Measurements from ENCODE around the gene PVRIG.
"Not testable (repeated sequence)": the region's sequence is repeated elsewhere in the genome, so short reads cannot be mapped to it uniquely, and the experiment has no call there.

The PVRIG gene

GRCh38 chr7:100211342-100211780, 8.4 kb upstream of the PVRIG start:
- Histone ChIP-seq H3K9ac (ENCODE audit: low read length) (no peak overlapping the region), H3K14ac (ENCODE audit: low read length in 2 of 2) (no peak overlapping the region), H4K91ac (ENCODE audit: low read length) (no peak overlapping the region), H3K23ac (ENCODE audit: low read length in 2 of 2) (no peak overlapping the region), H2BK120ac (ENCODE audit: low read depth, low read length) (no peak overlapping the region), H2AFZ (ENCODE audit: low read depth, low read length) (no peak overlapping the region), H2BK15ac (ENCODE audit: low read depth, poor library complexity, severe bottlenecking) (no peak overlapping the region), H3K36me3 (ENCODE audit: control insufficient read depth in 1 of 2, insufficient read depth in 2 of 2, low read depth in 1 of 2, low read length in 2 of 2) (no peaks in the 10 kb centered on the region), H2BK12ac (ENCODE audit: low read length in 2 of 2) (no peak overlapping the region), H3K4me3 (ENCODE audit: insufficient read depth in 1 of 2, low read depth in 1 of 2, low read length in 2 of 2) (no peak overlapping the region), H3K4me2 (ENCODE audit: low read length, poor library complexity, severe bottlenecking) (no peak overlapping the region), H3K4me1 (ENCODE audit: control insufficient read depth, insufficient read depth, low read depth, low read length) (no peaks in the 10 kb centered on the region), H3K79me1 (replicated peaks; ENCODE audit: low read length, poor library complexity, severe bottlenecking) (no peaks in the 10 kb centered on the region), H3K9me3 (ENCODE audit: control insufficient read depth, low read length) (no peaks in the 10 kb centered on the region), H3K27me3 (ENCODE audit: control insufficient read depth in 1 of 2, insufficient read depth in 1 of 2, low read length in 2 of 2) (peaks cover 4 to 51% of the 10 kb centered on the region in 2 experiments), H3K4ac (ENCODE audit: low read depth in 1 of 2, low read length in 2 of 2) (no peak overlapping the region), H4K8ac (ENCODE audit: low read length) (no peak overlapping the region), H3K18ac (ENCODE audit: low read depth in 1 of 2, low read length in 2 of 2) (no peak overlapping the region), H3K27ac (ENCODE audit: low read length, poor library complexity, severe bottlenecking) (no peak overlapping the region), H2BK5ac (ENCODE audit: low read depth, low read length, poor library complexity, severe bottlenecking) (no peak overlapping the region), H2AK5ac (ENCODE audit: low read length, severe bottlenecking) (no peak overlapping the region)
- DNase-seq = no peak
- WGBS = 97% methylated on average over 7 of the region's 7 CpGs

- H2AK5ac ChIP-seq (ENCODE audit: low read length, severe bottlenecking) = no peak overlapping the region
- no peak overlapping the region for H3K4me2 ChIP-seq (ENCODE audit: low read length, poor library complexity, severe bottlenecking)
- H2BK12ac ChIP-seq (ENCODE audit: low read length in 2 of 2) = no peak overlapping the region
- H3K79me1 ChIP-seq (replicated peaks; ENCODE audit: low read length, poor library complexity, severe bottlenecking) = no peaks in the 10 kb centered on the region
- no peak overlapping the region for H3K18ac ChIP-seq (ENCODE audit: low read depth in 1 of 2, low read length in 2 of 2)
- H3K4ac ChIP-seq (ENCODE audit: low read depth in 1 of 2, low read length in 2 of 2) = no peak overlapping the region
- no peak for DNase-seq
- H3K36me3 ChIP-seq (ENCODE audit: control insufficient read depth in 1 of 2, insufficient read depth in 2 of 2, low read depth in 1 of 2, low read length in 2 of 2) = no peaks in the 10 kb centered on the region
- no peak overlapping the region for H3K9ac ChIP-seq (ENCODE audit: low read length)
- H4K91ac ChIP-seq (ENCODE audit: low read length) = no peak overlapping the region
- H3K9me3 ChIP-seq (ENCODE audit: control insufficient read depth, low read length) = no peaks in the 10 kb centered on the region
- H3K4me1 ChIP-seq (ENCODE audit: control insufficient read depth, insufficient read depth, low read depth, low read length) = no peaks in the 10 kb centered on the region
- no peak overlapping the region for H2BK15ac ChIP-seq (ENCODE audit: low read depth, poor library complexity, severe bottlenecking)
- H2BK5ac ChIP-seq (ENCODE audit: low read depth, low read length, poor library complexity, severe bottlenecking) = no peak overlapping the region
- no peak overlapping the region for H4K8ac ChIP-seq (ENCODE audit: low read length)
- H3K23ac ChIP-seq (ENCODE audit: low read length in 2 of 2) = no peak overlapping the region
- peak overlapping the region in 1 of 2 experiments; percentile 32 for H3K14ac ChIP-seq (ENCODE audit: low read length in 2 of 2)
- no peak overlapping the region for H3K4me3 ChIP-seq (ENCODE audit: insufficient read depth in 1 of 2, low read depth in 1 of 2, low read length in 2 of 2)
- peaks cover 4 to 51% of the 10 kb centered on the region in 2 experiments for H3K27me3 ChIP-seq (ENCODE audit: control insufficient read depth in 1 of 2, insufficient read depth in 1 of 2, low read length in 2 of 2)
- H2AFZ ChIP-seq (ENCODE audit: low read depth, low read length) = no peak overlapping the region
- H2BK120ac ChIP-seq (ENCODE audit: low read depth, low read length) = no peak overlapping the region
- 94% methylated on average over 3 of the region's 5 CpGs for WGBS
- H3K27ac ChIP-seq (ENCODE audit: low read length, poor library complexity, severe bottlenecking) = no peak overlapping the region
These were observed 7.0 kb upstream of the PVRIG start for GRCh38 chr7:100212631-100213286.

GRCh38 chr7:100213672-100214071, 6.1 kb upstream of the PVRIG start:
- H3K36me3 ChIP-seq (ENCODE audit: control insufficient read depth in 1 of 2, insufficient read depth in 2 of 2, low read depth in 1 of 2, low read length in 2 of 2) = no peaks in the 10 kb centered on the region
- H3K14ac ChIP-seq (ENCODE audit: low read length in 2 of 2) = no peak overlapping the region
- no peak overlapping the region for H3K4me3 ChIP-seq (ENCODE audit: insufficient read depth in 1 of 2, low read depth in 1 of 2, low read length in 2 of 2)
- no peak overlapping the region for H3K27ac ChIP-seq (ENCODE audit: low read length, poor library complexity, severe bottlenecking)
- H3K4ac ChIP-seq (ENCODE audit: low read depth in 1 of 2, low read length in 2 of 2) = no peak overlapping the region
- no peaks in the 10 kb centered on the region for H3K9me3 ChIP-seq (ENCODE audit: control insufficient read depth, low read length)
- no peak overlapping the region for H2AK5ac ChIP-seq (ENCODE audit: low read length, severe bottlenecking)
- H4K91ac ChIP-seq (ENCODE audit: low read length) = no peak overlapping the region
- no peak overlapping the region for H3K18ac ChIP-seq (ENCODE audit: low read depth in 1 of 2, low read length in 2 of 2)
- H4K8ac ChIP-seq (ENCODE audit: low read length) = no peak overlapping the region
- no peak overlapping the region for H2BK5ac ChIP-seq (ENCODE audit: low read depth, low read length, poor library complexity, severe bottlenecking)
- H2BK120ac ChIP-seq (ENCODE audit: low read depth, low read length) = no peak overlapping the region
- H2BK15ac ChIP-seq (ENCODE audit: low read depth, poor library complexity, severe bottlenecking) = no peak overlapping the region
- no peak overlapping the region for H3K23ac ChIP-seq (ENCODE audit: low read length in 2 of 2)
- no peak overlapping the region for H3K4me2 ChIP-seq (ENCODE audit: low read length, poor library complexity, severe bottlenecking)
- H3K4me1 ChIP-seq (ENCODE audit: control insufficient read depth, insufficient read depth, low read depth, low read length) = no peaks in the 10 kb centered on the region
- H3K27me3 ChIP-seq (ENCODE audit: control insufficient read depth in 1 of 2, insufficient read depth in 1 of 2, low read length in 2 of 2) = peaks cover 4 to 48% of the 10 kb centered on the region in 2 experiments
- no peak overlapping the region for H2AFZ ChIP-seq (ENCODE audit: low read depth, low read length)
- H2BK12ac ChIP-seq (ENCODE audit: low read length in 2 of 2) = no peak overlapping the region
- no peaks in the 10 kb centered on the region for H3K79me1 ChIP-seq (replicated peaks; ENCODE audit: low read length, poor library complexity, severe bottlenecking)
- 85% methylated on average over 3 of the region's 6 CpGs for WGBS
- no peak for DNase-seq
- no peak overlapping the region for H3K9ac ChIP-seq (ENCODE audit: low read length)

- H2BK15ac ChIP-seq (ENCODE audit: low read depth, poor library complexity, severe bottlenecking); H2BK120ac ChIP-seq (ENCODE audit: low read depth, low read length); H3K4me2 ChIP-seq (ENCODE audit: low read length, poor library complexity, severe bottlenecking); H3K36me3 ChIP-seq (ENCODE audit: control insufficient read depth in 1 of 2, insufficient read depth in 2 of 2, low read depth in 1 of 2, low read length in 2 of 2); H4K91ac ChIP-seq (ENCODE audit: low read length); H3K79me1 ChIP-seq (replicated peaks; ENCODE audit: low read length, poor library complexity, severe bottlenecking); H3K18ac ChIP-seq (ENCODE audit: low read depth in 1 of 2, low read length in 2 of 2); H3K4me3 ChIP-seq (ENCODE audit: insufficient read depth in 1 of 2, low read depth in 1 of 2, low read length in 2 of 2); H2AK5ac ChIP-seq (ENCODE audit: low read length, severe bottlenecking); H2BK5ac ChIP-seq (ENCODE audit: low read depth, low read length, poor library complexity, severe bottlenecking); H3K27ac ChIP-seq (ENCODE audit: low read length, poor library complexity, severe bottlenecking); H4K8ac ChIP-seq (ENCODE audit: low read length); DNase-seq; H3K4me1 ChIP-seq (ENCODE audit: control insufficient read depth, insufficient read depth, low read depth, low read length); H2BK12ac ChIP-seq (ENCODE audit: low read length in 2 of 2); H3K14ac ChIP-seq (ENCODE audit: low read length in 2 of 2); H3K4ac ChIP-seq (ENCODE audit: low read depth in 1 of 2, low read length in 2 of 2); H3K9me3 ChIP-seq (ENCODE audit: control insufficient read depth, low read length); H2AFZ ChIP-seq (ENCODE audit: low read depth, low read length); H3K23ac ChIP-seq (ENCODE audit: low read length in 2 of 2); H3K9ac ChIP-seq (ENCODE audit: low read length): not testable (repeated sequence)
- 75% methylated on average over 4 of the region's 5 CpGs for WGBS
- H3K27me3 ChIP-seq (ENCODE audit: control insufficient read depth in 1 of 2, insufficient read depth in 1 of 2, low read length in 2 of 2) = peaks cover 4 to 41% of the 10 kb centered on the region in 2 experiments
These were observed 5.4 kb upstream of the PVRIG start for GRCh38 chr7:100214356-100214755.

Data from mesenchymal stem cell (in vitro differentiated cells and primary cell).